GM12892 (cell line): ENCODE results near the gene MACROD2.

Experiments
- POLR2A ChIP-seq: IDR thresholded peaks from 2 replicates; pipeline ENCODE4 v1.6.1; 2011; ENCODE audit warnings: low read depth, low read length, control low read depth
- POLR2AphosphoS5 ChIP-seq: IDR thresholded peaks from 2 replicates; pipeline ENCODE4 v1.6.1; 2011; ENCODE audit warnings: low read depth, low read length, control low read depth

- TF ChIP-seq POLR2A (no peak), POLR2AphosphoS5 (no peak)
Observed at GRCh38 chr20:15942130-15942529, 1946.8 kb downstream of the MACROD2 start.
